Panc1 (cell line): ENCODE results near the gene PRCD. TPM values are rescaled to one million over a fixed set of nuclear protein-coding genes. Genes with fewer than 3 reads are reported as not detected.

ENCODE experiments used
- ATAC-seq: fragments of 200-7000 bp; cut with Tn5 transposase; 2 replicates; pipeline ENCODE4 v1.9.1; 2020; ENCODE audit warnings: mild to moderate bottlenecking, moderate library complexity
- BruUV-seq: library from RNA; stranded (reverse); fragments of 400-500 nt; replicated peaks from 2 replicates; lab custom pipeline; 2021; lab: Mats Ljungman, UMichigan
- CTCF ChIA-PET: fragments of 300-600 bp; sonication (Branson Sonifier 250); formaldehyde crosslinking; loops from one replicate; lab custom pipeline; 2022; ENCODE audit warnings: antibody characterized with exemption; lab: Charles Lee
- POLR2A ChIA-PET: fragments of 300-600 bp; sonication (Branson Sonifier 250); formaldehyde crosslinking; loops from one replicate; lab custom pipeline; 2022; ENCODE audit warnings: antibody characterized with exemption; lab: Charles Lee
- DNase-seq: peaks from one replicate; pipeline ENCODE4 v3.0.0-alpha.2; 2010; ENCODE audit warnings: low read depth, low spot score
- H3K27ac ChIP-seq: 2 replicates; pipeline ENCODE4 v1.5.1; 2011; ENCODE audit warnings: mild to moderate bottlenecking, low read length, inconsistent platforms
- H3K27me3 ChIP-seq: fragments of 200-500 bp; sonication (Bioruptor generic); 2 replicates; pipeline ENCODE4 v1.6.0; 2014; ENCODE audit warnings: low read length, inconsistent platforms; ENCODE audit not compliant: control insufficient read depth, insufficient read depth
- H3K36me3 ChIP-seq: fragments of 200-500 bp; sonication (Bioruptor generic); 2 replicates; pipeline ENCODE4 v1.5.1; 2014; ENCODE audit warnings: inconsistent platforms, mild to moderate bottlenecking, low read length, moderate library complexity; ENCODE audit not compliant: control insufficient read depth, insufficient read depth
- H3K4me1 ChIP-seq: 2 replicates; pipeline ENCODE4 v1.5.1; 2011; ENCODE audit warnings: inconsistent platforms, mild to moderate bottlenecking, low read length, moderate library complexity; ENCODE audit not compliant: control insufficient read depth, insufficient read depth
- H3K4me3 ChIP-seq, 2 experiments: 2 replicates each; pipeline ENCODE4 v1.5.1; 2011 to 2012; ENCODE audit warnings: low read depth in 2 of 2, low read length in 2 of 2, mild to moderate bottlenecking in 2 of 2, inconsistent platforms in 1 of 2, moderate library complexity in 1 of 2
- H3K9me3 ChIP-seq: fragments of 200-500 bp; sonication (Bioruptor generic); 2 replicates; pipeline ENCODE4 v1.5.1; 2014; ENCODE audit warnings: low read depth, mild to moderate bottlenecking, inconsistent platforms, low read length, moderate library complexity; ENCODE audit not compliant: control insufficient read depth, insufficient read depth
- CTCF ChIP-seq: fragments of 450-650 bp; IDR thresholded peaks from 2 replicates; pipeline ENCODE4 v1.5.1; 2017; ENCODE audit warnings: mild to moderate bottlenecking
- POLR2AphosphoS5 ChIP-seq: IDR thresholded peaks from 2 replicates; pipeline ENCODE4 v1.6.1; 2012; ENCODE audit warnings: mild to moderate bottlenecking, low read depth, low read length, moderate library complexity
- SIN3A ChIP-seq: IDR thresholded peaks from 2 replicates; pipeline ENCODE4 v1.6.1; 2012; ENCODE audit warnings: low read depth, mild to moderate bottlenecking, low read length, moderate library complexity, borderline replicate concordance; ENCODE audit not compliant: insufficient read depth
- TCF7L2 ChIP-seq: IDR thresholded peaks from 2 replicates; pipeline ENCODE4 v1.6.1; 2011; ENCODE audit warnings: mild to moderate bottlenecking, low read depth, low read length, inconsistent platforms
- in situ Hi-C: cut with HindIII; loops from 2 replicates; pipeline ENCODE4 v1.10.0; 2016; ENCODE audit warnings: low sequenced_read_pairs, low pct_unique_long_range_greater_than_20kb
- intact Hi-C: fragments of 100-400 bp; cut with micrococcal nuclease; formaldehyde crosslinking; loops from one replicate; pipeline ENCODE4 v1.10.0; 2022; ENCODE audit not compliant: unreplicated experiment
- total RNA-seq: library from RNA; stranded (reverse); gene quantifications from one replicate; pipeline ENCODE4 v1.2.1, GENCODE V29; 2021; ENCODE audit not compliant: unreplicated experiment
- TF ChIP-seq, protein P1 (sequence below), 2 experiments: IDR thresholded peaks; 2 replicates each; pipeline ENCODE4 v1.6.1; 2011 to 2012; ENCODE audit warnings: low read depth in 2 of 2, control low read depth in 1 of 2, low read length in 1 of 2, mild to moderate bottlenecking in 1 of 2, moderate library complexity in 1 of 2; ENCODE audit not compliant: insufficient read depth in 1 of 2

PRCD gene
- total RNA-seq, 1 experiment from 2014 or later: 0.54 TPM

DNA sequence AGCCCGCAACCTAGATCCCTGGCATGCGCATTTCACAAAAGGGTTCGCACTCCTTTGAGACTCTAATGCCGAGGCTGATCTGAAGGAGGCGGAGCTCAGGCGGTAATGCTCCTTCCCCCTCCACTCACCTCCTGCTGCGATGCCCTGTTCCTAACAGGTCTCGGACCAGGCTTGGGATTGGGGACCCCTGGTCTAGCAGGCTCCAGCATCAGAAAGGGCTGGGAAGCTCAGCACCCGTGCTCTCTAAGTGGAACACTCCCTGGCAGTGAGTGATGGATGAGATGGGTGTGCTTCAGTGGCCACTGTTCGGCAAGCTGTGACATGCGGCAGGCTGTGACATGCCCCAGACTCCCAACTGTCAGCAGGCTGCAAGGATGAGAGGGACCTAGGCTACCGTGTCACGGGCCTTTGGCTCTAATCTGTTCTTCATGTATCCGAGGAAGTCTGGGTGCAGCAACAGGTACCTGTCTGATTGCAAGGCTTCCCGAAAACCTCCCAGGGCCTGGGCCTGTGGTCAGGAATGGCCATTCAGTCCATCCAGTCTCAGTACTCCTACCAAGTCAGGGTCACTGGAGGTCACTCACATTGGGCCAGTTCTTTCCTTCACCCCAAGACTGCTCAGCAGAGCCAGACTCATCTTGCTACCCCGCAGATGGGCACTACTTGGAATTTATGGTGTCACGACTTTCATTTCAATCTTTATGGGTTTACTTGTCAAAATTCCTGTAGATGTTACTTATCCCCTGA lies 47.1 kb downstream of the PRCD start:
- no peak overlapping the region for H3K27ac ChIP-seq
- ChIA-PET CTCF (interaction anchor here (0.6 to 1.1 kb wide), 4 partner anchors 17 to 64 kb away, joined by 3 to 6 read pairs (median 3); no protein-coding TSS in a partner anchor), POLR2A (interaction anchor here (0.6 to 1.6 kb wide), 2 partner anchors 14 to 30 kb away, joined by 3 to 4 read pairs; no protein-coding TSS in a partner anchor)
- TF ChIP-seq TCF7L2 (no peak), POLR2AphosphoS5 (no peak), CTCF (no peak), SIN3A (no peak)
- TF ChIP-seq, protein P1, sequence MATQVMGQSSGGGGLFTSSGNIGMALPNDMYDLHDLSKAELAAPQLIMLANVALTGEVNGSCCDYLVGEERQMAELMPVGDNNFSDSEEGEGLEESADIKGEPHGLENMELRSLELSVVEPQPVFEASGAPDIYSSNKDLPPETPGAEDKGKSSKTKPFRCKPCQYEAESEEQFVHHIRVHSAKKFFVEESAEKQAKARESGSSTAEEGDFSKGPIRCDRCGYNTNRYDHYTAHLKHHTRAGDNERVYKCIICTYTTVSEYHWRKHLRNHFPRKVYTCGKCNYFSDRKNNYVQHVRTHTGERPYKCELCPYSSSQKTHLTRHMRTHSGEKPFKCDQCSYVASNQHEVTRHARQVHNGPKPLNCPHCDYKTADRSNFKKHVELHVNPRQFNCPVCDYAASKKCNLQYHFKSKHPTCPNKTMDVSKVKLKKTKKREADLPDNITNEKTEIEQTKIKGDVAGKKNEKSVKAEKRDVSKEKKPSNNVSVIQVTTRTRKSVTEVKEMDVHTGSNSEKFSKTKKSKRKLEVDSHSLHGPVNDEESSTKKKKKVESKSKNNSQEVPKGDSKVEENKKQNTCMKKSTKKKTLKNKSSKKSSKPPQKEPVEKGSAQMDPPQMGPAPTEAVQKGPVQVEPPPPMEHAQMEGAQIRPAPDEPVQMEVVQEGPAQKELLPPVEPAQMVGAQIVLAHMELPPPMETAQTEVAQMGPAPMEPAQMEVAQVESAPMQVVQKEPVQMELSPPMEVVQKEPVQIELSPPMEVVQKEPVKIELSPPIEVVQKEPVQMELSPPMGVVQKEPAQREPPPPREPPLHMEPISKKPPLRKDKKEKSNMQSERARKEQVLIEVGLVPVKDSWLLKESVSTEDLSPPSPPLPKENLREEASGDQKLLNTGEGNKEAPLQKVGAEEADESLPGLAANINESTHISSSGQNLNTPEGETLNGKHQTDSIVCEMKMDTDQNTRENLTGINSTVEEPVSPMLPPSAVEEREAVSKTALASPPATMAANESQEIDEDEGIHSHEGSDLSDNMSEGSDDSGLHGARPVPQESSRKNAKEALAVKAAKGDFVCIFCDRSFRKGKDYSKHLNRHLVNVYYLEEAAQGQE (IDR thresholded peaks at IDR 0.05; ENCODE audit: insufficient read depth in 1 of 2, low read depth in 2 of 2, low read length in 1 of 2): no peak
- H3K9me3 ChIP-seq: no peaks in the 10 kb centered on the region
- no TSS peak for BruUV-seq
- peaks cover 12% of the 10 kb centered on the region for H3K4me1 ChIP-seq
- H3K27me3 ChIP-seq: no peaks in the 10 kb centered on the region
- ATAC-seq: no peak
- intact Hi-C loops (no loop called here), in situ Hi-C loops (no loop called here)
- no peaks in the 10 kb centered on the region for H3K36me3 ChIP-seq
- DNase-seq: no peak
- no peak overlapping the region for H3K4me3 ChIP-seq

DNA sequence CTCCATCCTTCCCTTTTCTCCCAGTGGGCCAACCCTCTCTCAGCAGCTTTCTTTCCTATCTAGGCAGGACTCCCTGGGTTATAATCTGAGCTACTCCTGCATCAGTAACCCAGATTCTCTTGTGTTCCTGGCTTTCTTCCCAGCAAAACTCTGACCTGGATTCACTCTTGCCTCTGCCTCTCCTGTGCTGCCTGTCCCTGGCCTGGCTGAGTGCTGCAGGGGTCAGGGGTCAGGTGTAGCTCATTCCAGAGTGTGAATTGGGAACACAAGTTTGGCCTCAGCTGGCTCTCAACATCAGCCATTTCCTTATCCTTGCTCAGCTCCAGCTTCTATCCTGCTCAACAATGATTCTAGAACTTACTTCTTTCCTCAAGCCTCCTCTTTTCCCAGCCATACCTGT lies 48.3 kb downstream of the PRCD start:
- Histone ChIP-seq H3K36me3 (no peaks in the 10 kb centered on the region), H3K4me3 (no peak overlapping the region), H3K27me3 (no peaks in the 10 kb centered on the region), H3K4me1 (peaks cover 6% of the 10 kb centered on the region; the same call in 1 of the 2 replicates), H3K27ac (no peak overlapping the region), H3K9me3 (no peaks in the 10 kb centered on the region)
- ATAC-seq: no peak
- intact Hi-C loops (no loop called here), in situ Hi-C loops (no loop called here)
- POLR2A ChIA-PET: interaction anchor here (0.7 kb wide), 1 partner anchor 1412 kb away, joined by 7 read pairs; no protein-coding TSS in a partner anchor
- no TSS peak for BruUV-seq
- CTCF ChIA-PET: interaction anchor here (0.6 to 0.7 kb wide), 2 partner anchors 33 to 81 kb away, joined by 3 to 4 read pairs; no protein-coding TSS in a partner anchor
- TF ChIP-seq TCF7L2: no peak
- no peak for TF ChIP-seq CTCF
- TF ChIP-seq, protein P1 (IDR thresholded peaks at IDR 0.05; ENCODE audit: insufficient read depth in 1 of 2, low read depth in 2 of 2, low read length in 1 of 2): no peak
- no peak for TF ChIP-seq POLR2AphosphoS5
- TF ChIP-seq SIN3A: no peak
- no peak for DNase-seq
